ENCODE data around the gene MPC1L.

Gene MPC1L

GRCh38 chrX:40651620-40652223, 28.5 kb downstream of the MPC1L start:
- ATAC-seq: no peak
- peak; percentile 66 for DNase-seq
- Mint-ChIP-seq H3K4me1 (peaks cover 6% of the 10 kb centered on the region), H3K4me3 (no peak overlapping the region), H3K9me3 (no peaks in the 10 kb centered on the region), H3K27ac (peak overlapping the region; percentile 25), H3K36me3 (ENCODE audit: low read depth) (peaks cover 8% of the 10 kb centered on the region), H3K27me3 (no peaks in the 10 kb centered on the region)

- Mint-ChIP-seq H3K4me3 (no peak overlapping the region), H3K27ac (no peak overlapping the region), H3K27me3 (no peaks in the 10 kb centered on the region), H3K9me3 (no peaks in the 10 kb centered on the region), H3K4me1 (peaks cover 5% of the 10 kb centered on the region), H3K36me3 (ENCODE audit: low read depth) (peaks cover 8% of the 10 kb centered on the region)
- no peak for ATAC-seq
- DNase-seq: no peak
These were observed 29.4 kb downstream of the MPC1L start for GRCh38 chrX:40652664-40653063.

GRCh38 chrX:40653535-40653934, 30.3 kb downstream of the MPC1L start:
- H3K36me3 Mint-ChIP-seq (ENCODE audit: low read depth): peaks cover 8% of the 10 kb centered on the region
- H3K27me3 Mint-ChIP-seq: no peaks in the 10 kb centered on the region
- no peaks in the 10 kb centered on the region for H3K9me3 Mint-ChIP-seq
- H3K27ac Mint-ChIP-seq: no peak overlapping the region
- DNase-seq: no peak
- no peak for ATAC-seq
- peaks cover 2% of the 10 kb centered on the region for H3K4me1 Mint-ChIP-seq
- H3K4me3 Mint-ChIP-seq: no peak overlapping the region

GRCh38 chrX:40660381-40660780, 37.2 kb downstream of the MPC1L start:
- no peak for DNase-seq
- Mint-ChIP-seq H3K4me1 (peaks cover 2% of the 10 kb centered on the region), H3K27ac (no peak overlapping the region), H3K36me3 (ENCODE audit: low read depth) (peaks cover 6% of the 10 kb centered on the region), H3K9me3 (no peaks in the 10 kb centered on the region), H3K4me3 (no peak overlapping the region), H3K27me3 (no peaks in the 10 kb centered on the region)
- no peak for ATAC-seq

GRCh38 chrX:40661489-40661888, 38.3 kb downstream of the MPC1L start:
- Mint-ChIP-seq H3K4me3 (no peak overlapping the region), H3K4me1 (peaks cover 2% of the 10 kb centered on the region), H3K36me3 (ENCODE audit: low read depth) (peaks cover 13% of the 10 kb centered on the region), H3K9me3 (no peaks in the 10 kb centered on the region), H3K27me3 (no peaks in the 10 kb centered on the region), H3K27ac (no peak overlapping the region)
- no peak for DNase-seq
- ATAC-seq: no peak

GRCh38 chrX:40663078-40663740, 40.0 kb downstream of the MPC1L start:
- H3K36me3 Mint-ChIP-seq (ENCODE audit: low read depth): peaks cover 23% of the 10 kb centered on the region
- H3K4me3 Mint-ChIP-seq: no peak overlapping the region
- H3K4me1 Mint-ChIP-seq: peaks cover 2% of the 10 kb centered on the region
- H3K9me3 Mint-ChIP-seq: no peaks in the 10 kb centered on the region
- H3K27ac Mint-ChIP-seq: no peak overlapping the region
- ATAC-seq (no peak), DNase-seq (no peak)
- no peaks in the 10 kb centered on the region for H3K27me3 Mint-ChIP-seq

GRCh38 chrX:40663880-40664630, 40.8 kb downstream of the MPC1L start:
- DNase-seq (no peak), ATAC-seq (no peak)
- H3K27me3 Mint-ChIP-seq: no peaks in the 10 kb centered on the region
- peaks cover 2% of the 10 kb centered on the region for H3K4me1 Mint-ChIP-seq
- no peak overlapping the region for H3K27ac Mint-ChIP-seq
- no peaks in the 10 kb centered on the region for H3K9me3 Mint-ChIP-seq
- H3K36me3 Mint-ChIP-seq (ENCODE audit: low read depth): peaks cover 23% of the 10 kb centered on the region
- no peak overlapping the region for H3K4me3 Mint-ChIP-seq

GRCh38 chrX:40671126-40671525, 47.9 kb downstream of the MPC1L start:
- ATAC-seq (no peak), DNase-seq (no peak)
- Mint-ChIP-seq H3K27me3 (no peaks in the 10 kb centered on the region), H3K4me3 (no peak overlapping the region), H3K36me3 (ENCODE audit: low read depth) (peaks cover 19% of the 10 kb centered on the region), H3K9me3 (no peaks in the 10 kb centered on the region), H3K4me1 (no peaks in the 10 kb centered on the region), H3K27ac (no peak overlapping the region)

All from activated naive CD8-positive, alpha-beta T cell treated with anti-CD3 and anti-CD28 coated beads, Interleukin-2, amount 50 U/mL, for 24 hours (primary cell).